Hematopoietic multipotent progenitor cell treated with erythropoietin and hydrocortisone succinate and interleukin-3 and kit ligand, for 8 days (in vitro differentiated cells): ENCODE measurements around the gene MUC5AC.
"Not testable (repeated sequence)": the region's sequence is repeated elsewhere in the genome, so short reads cannot be mapped to it uniquely, and the experiment has no call there.

Source experiments
- DNase-seq: peaks from one replicate; pipeline ENCODE4 v3.0.0-alpha.2; 2015

The MUC5AC gene

DNA sequence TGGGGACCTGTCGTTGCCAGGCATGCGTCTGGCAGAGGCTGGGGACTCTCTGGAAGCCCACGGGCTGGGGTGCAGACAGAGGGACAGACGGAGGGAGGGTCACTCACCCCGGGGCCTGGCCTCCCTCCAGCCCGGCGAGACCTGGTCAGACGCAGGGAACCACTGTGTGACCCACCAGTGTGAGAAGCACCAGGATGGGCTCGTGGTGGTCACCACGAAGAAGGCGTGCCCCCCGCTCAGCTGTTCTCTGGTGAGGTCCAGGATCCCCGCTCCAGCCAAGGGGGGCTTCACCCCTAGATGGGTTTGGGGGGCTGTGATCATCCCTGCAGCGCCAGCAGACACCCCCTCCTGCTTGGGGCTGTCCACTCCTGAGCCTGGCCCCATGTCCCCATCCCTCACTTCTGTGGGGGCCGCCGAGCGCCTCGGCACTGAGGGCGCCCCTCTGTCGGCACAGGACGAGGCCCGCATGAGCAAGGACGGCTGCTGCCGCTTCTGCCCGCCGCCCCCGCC lies 41.5 kb downstream of the MUC5AC start:
- DNase-seq = no peak

GRCh38 chr11:1199751-1200610 lies 42.2 kb downstream of the MUC5AC start:
- DNase-seq = no peak

DNA sequence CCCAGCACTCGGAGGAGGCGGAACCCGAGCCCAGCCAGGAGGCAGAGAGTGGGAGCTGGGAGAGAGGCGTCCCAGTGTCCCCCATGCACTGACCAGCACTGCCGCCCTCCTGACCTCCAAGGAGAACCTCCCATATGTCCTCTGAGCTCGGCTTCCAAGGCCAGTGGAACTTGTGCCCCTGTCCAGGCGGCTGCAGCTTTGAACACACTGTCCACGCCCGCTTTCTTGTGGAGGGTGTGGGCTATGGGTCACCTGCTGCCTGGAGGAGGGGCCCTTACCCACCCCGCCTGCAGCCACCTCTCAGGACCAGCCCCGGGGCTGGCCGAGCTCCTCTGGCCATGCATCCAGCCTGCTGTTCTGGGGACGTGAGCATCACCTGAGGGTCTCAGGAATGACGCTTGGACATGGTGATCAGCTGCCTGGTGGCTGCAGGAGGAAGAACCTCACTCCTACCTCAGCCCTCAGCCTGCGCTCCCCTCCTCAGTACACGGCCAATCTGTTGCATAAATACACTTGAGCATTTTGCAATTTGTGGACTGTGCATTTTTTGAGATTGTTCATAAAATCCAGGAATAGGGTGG lies 42.9 kb downstream of the MUC5AC start:
- DNase-seq = no peak

- DNase-seq = peak; percentile 9
Measured at GRCh38 chr11:1201395-1202153, 43.8 kb downstream of the MUC5AC start.

- no peak for DNase-seq
Measured at GRCh38 chr11:1202154-1202775, 44.5 kb downstream of the MUC5AC start.

- DNase-seq = peak; percentile 45
Measured at GRCh38 chr11:1202776-1203504, 45.2 kb downstream of the MUC5AC start.

DNA sequence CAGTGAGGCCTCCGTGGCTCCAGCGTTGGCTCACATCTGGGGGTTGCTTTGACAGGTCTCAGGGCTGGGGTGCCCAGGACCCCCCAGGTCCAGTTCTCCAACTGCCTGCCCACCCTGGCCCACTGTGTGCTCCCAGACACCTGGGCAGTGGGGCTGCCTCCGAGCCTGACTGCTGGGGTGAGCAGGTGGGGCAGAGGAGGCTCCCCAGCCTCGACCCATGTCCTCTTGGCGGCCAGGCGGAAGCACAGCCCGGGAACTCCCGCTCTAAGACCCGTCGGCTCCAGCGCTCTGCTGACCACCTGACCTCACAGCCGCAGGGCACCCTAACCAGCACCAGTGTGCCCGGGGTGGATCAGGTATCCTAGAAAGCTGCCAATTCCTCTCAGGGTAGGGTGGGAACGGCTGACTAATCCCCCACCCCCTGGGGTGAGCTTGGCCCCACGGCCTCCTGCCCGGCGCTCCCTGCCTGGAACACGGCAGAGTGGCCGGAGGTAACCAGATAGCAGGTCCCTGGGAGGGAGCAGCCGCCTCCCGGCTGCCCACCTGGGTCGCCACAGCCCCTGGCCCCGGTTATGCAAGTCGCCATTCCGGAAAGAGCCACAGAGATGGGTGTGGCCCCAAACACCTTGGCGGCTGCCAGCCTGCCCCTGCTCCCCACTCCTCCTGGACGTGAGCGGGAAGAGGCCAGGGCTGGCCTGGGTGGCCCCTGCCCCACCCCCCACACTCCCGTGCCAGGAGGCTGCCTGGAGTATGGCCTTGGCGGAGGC lies 45.9 kb downstream of the MUC5AC start:
- DNase-seq = no peak

- no peak for DNase-seq
Measured at GRCh38 chr11:1204381-1205101, 46.8 kb downstream of the MUC5AC start.

GRCh38 chr11:1205121-1205986 lies 47.6 kb downstream of the MUC5AC start:
- no peak for DNase-seq

DNA sequence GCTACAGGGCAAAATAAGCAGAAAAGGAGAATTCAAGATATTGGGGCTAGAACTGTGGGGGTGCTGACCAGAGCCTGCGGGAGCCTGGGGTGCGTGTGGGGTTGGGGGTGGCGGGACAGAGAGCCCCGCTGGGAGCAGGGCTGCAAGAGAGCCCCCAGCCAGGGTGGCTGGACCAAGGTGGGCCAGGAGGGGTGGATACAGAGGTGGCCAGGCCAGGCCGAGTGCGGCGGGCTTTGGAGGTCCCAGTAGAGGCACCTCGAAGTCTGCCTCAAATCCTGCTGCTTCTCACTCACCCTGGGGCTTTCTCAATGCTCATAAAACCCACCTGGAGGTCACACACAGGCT lies 48.2 kb downstream of the MUC5AC start:
- no peak for DNase-seq

GRCh38 chr11:1206391-1207271 lies 48.9 kb downstream of the MUC5AC start:
- DNase-seq = no peak

DNA sequence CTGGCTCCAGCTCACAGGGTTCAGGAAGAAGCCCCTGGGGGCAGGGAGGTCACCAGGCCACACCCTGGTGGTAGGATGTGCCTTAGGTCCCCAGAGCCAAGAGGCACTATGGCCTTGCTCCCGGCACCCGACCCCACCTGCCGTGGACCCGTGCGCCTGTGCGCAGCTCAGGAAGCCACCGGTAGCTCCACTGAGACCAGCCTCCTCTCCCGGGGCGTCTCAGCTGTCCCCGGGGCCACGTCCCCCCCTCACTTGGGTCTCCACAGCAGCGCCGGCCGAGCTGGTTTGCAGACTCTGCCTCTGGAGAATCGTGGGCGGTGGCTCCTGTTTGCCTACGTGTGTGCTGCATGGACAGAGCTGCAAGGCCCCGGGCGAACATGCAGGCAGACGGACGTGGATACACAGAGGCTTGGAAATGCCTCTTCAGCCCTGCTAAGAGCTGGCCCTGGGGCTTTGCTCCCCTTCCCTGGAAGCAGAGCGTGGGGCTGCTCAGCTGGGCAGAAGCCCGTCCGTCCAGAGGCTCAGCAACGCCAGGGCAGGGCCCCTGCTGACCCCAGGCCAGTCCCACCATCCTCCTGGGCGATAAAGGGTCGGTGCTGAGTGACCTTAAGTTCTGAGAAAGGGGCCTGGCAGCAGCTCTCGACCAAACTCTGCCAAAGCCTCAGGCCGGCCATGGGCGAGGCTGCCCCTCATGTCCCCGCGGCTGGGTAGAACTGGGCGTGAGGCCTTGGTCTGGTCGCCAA lies 49.8 kb downstream of the MUC5AC start:
- DNase-seq = no peak

DNA sequence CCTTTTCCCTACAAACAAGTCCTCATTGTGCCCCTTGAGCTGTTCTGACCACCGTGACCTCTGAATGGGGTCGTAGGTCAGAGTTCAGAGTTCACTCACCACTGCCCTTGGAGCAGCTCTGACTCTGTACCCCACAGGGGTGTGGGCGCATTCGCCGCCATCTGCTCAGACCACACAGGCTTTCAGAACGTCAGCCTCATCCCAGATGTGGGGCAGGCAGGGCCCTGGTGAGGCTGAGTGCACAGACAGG lies 50.3 kb downstream of the MUC5AC start:
- no peak for DNase-seq

DNA sequence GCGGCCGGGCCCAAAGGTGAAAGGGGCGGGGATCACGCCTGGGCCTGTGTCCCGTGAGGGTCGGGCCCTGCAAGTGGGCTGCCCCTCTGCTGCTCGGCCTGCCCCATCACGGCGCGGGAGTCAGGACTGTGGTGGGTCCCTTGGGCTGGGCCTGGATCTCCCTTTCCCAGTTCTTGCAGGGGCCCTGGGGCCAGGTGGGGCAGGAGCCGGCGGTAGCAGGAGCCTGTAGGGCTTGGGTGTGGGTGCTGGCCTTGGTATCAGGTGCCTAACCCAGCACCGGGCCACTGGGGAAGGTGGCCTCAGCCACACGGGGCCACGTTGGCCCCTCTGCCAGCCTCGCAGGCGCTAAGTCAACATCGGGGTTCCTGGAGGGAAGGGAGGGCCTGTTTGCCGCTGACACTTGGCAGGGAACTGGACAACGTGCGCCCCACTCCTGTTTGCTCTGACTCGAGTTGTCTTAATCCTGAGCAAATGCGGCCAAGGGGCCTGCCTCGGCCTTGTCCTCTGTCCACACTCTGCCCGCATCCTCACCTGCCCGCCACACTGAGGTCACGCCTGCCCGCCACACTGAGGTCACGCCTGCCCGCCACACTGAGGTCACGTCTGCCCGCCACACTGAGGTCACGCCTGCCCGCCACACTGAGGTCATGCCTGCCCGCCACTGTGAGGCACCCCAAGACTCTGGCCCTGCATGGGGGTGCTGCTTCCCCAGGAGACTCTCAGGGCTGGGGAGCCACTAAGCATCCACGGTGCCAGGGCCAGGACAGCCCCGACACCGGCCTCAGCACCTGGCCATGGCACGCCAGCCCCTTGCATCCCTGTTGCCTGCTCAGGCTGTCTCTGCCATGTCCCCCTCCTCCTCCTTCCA lies 50.9 kb downstream of the MUC5AC start:
- no peak for DNase-seq

DNA sequence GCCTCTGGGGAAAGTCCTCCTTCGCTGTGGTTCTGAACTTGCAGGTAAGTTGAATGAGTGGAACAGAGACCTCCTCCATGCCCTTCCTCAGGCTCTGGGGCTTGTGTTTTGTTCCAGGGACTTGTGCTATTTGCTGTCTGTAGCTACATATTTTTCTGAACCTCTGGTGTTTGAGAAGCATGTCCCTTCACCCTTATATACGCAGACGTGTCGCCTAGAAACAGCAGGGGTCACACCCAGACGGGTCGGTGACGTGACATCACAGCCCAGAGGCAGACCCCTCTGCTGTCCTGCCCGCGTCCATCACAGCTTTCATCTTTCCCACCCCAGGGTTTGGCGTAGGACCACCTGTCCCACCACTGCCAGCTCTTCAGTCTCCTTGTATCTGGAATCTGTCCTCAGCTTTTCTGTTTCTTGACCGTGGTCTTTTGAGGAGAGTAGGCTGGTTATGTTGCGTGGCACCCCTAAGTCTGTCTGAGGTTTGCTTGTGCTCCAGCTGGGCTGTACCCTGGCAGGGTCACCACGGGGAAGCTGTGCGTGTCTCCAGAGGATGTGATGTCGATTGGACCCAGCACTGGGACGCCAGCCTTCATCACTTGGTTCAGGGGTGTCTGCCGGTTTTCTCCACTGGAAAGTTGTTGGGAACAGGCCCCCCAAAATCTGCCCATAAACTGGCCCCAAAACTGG lies 51.8 kb downstream of the MUC5AC start:
- DNase-seq = no peak

DNA sequence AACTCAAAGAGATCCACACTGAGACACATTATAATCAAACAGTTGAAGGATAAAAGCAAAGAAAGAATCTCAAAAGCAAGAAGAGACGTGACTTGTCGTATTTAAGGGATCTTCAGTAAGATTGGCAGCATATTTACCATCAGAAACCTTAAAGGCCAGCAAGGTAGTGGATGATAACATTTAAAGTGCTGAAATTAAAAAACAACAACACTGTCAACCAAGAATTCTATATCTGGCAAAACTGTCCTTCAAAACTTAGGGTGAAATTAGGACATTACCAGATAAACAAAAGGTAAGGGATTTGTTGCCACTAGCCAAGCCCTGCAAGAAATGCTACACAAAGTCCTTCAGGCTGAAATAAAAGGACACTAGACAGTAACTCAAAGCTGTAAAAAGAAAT lies 54.1 kb downstream of the MUC5AC start:
- DNase-seq = no peak

GRCh38 chr11:1215826-1216225 lies 58.1 kb downstream of the MUC5AC start:
- not testable (repeated sequence) for DNase-seq
